HG03521 (cell line): ENCODE data around the gene PCDHB6.
"Not testable (repeated sequence)": the region's sequence is repeated elsewhere in the genome, so short reads cannot be mapped to it uniquely, and the experiment has no call there.

Experiments
- ATAC-seq: cut with Tn5 transposase; IDR thresholded peaks from one replicate; pipeline ENCODE4 v1.9.1; 2021; ENCODE audit warnings: mild to moderate bottlenecking, moderate library complexity; ENCODE audit not compliant: unreplicated experiment

The PCDHB6 gene

DNA sequence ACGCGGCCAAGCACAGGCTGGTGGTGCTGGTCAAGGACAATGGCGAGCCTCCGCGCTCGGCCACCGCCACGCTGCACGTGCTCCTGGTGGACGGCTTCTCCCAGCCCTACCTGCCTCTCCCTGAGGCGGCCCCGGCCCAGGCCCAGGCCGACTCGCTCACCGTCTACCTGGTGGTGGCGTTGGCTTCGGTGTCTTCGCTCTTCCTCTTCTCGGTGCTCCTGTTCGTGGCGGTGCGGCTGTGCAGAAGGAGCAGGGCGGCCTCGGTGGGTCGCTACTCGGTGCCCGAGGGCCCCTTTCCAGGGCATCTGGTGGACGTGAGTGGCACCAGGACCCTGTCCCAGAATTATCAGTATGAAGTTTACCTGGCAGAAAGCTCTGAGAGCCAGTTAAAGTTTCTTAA, 8.0 kb downstream of the PCDHB6 start:
- ATAC-seq, result not testable (repeated sequence)

DNA sequence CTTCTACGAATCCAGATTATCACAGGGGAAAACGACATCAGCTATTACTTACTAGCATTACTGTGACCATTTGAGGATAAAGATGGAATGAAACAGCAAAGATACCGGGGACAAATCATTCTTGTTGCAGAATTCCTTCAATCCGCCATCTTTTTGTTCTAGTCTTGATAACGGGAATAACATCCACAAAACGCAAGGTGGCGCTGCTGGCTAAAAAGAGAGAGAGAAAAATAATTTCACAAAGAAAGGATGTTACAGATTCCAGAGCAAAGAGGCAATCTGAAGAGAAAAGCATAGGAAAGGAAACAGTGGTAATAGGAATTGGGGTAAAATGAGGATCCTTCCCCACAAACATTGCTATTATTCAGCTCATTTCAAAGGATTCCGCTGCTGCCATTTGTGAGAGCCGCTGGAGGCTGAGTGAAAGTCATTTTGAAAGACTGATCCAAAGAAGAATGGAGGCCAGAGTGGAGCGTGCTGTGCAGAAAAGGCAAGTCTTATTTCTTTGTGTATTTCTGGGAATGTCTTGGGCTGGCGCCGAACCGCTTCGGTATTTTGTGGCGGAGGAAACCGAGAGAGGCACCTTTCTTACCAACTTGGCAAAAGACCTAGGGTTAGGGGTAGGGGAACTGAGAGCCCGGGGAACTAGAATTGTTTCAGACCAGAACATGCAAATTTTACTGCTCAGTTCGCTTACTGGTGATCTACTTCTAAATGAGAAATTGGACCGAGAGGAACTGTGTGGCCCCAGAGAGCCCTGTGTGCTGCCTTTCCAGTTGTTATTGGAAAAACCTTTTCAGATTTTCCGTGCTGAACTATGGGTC, 22.7 kb downstream of the PCDHB6 start, which contains the start of gene PCDHB7:
Gene PCDHB7, plus strand, starts transcription at position 264 of the 824 bp plus-strand sequence. Its CDS starts 192 bp downstream, at position 456.
- no peak for ATAC-seq

DNA sequence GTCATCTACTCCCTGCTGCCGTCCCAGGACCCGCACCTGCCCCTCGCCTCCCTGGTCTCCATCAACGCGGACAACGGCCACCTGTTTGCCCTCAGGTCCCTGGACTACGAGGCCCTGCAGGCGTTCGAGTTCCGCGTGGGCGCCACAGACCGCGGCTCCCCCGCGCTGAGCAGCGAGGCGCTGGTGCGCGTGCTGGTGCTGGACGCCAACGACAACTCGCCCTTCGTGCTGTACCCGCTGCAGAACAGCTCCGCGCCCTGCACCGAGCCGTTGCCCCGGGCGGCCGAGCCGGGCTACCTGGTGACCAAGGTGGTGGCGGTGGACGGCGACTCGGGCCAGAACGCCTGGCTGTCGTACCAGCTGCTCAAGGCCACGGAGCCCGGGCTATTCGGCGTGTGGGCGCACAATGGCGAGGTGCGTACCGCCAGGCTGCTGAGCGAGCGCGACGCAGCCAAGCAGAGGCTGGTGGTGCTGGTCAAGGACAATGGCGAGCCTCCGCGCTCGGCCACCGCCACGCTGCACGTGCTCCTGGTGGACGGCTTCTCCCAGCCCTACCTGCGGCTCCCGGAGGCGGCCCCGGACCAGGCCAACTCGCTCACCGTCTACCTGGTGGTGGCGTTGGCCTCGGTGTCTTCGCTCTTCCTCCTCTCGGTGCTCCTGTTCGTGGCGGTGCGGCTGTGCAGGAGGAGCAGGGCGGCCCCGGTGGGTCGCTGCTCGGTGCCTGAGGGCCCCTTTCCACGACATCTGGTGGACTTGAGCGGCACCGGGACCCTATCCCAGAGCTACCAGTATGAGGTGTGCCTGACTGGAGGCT, 24.6 kb downstream of the PCDHB6 start:
- ATAC-seq, result not testable (repeated sequence)

DNA sequence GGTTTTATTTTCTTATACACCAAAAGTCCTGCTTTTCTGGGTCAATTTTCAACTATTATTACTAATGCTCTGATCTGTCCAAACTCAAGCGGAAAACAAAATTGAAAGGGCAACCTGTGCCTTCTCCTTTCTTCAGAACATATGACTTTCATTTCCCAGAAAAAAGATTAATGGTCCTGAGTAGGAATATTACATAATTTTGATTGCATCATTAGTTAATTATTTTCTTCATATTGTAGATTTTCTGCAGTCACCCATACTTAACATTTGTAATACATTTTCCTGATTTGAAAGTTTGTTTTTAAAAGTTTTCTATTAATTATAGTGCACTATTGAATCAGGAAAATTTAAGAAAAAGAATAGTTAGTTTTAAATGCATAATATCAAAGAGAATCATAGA, 26.1 kb downstream of the PCDHB6 start:
- ATAC-seq, result no peak

DNA sequence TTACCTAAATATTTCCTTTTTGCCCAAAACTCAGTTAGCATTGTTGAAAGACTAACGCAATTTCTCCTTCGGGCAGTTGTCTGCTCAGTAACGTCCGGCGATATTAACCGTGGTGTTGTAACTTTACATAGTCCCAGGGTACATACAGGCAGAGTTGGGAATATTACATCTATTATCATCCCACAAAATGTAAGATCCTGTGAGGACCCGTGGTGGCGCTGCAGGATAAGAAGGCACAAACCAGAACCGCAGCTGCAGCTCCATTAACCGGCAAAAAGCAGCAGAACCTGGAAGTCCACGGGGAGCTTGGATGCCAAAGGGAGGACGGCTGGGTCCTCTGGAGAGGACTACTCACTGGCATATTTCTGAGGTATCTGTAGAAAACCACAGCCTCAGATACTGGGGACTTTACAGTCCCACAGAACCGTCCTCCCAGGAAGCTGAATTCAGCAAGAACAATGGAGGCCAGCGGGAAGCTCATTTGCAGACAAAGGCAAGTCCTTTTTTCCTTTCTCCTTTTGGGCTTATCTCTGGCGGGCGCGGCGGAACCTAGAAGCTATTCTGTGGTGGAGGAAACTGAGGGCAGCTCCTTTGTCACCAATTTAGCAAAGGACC, 27.8 kb downstream of the PCDHB6 start, which contains the start of gene PCDHB8:
Gene PCDHB8, plus strand, starts transcription at position 214 of the 615 bp plus-strand sequence. Its CDS starts 245 bp downstream, at position 459.
- ATAC-seq, result not testable (repeated sequence)

DNA sequence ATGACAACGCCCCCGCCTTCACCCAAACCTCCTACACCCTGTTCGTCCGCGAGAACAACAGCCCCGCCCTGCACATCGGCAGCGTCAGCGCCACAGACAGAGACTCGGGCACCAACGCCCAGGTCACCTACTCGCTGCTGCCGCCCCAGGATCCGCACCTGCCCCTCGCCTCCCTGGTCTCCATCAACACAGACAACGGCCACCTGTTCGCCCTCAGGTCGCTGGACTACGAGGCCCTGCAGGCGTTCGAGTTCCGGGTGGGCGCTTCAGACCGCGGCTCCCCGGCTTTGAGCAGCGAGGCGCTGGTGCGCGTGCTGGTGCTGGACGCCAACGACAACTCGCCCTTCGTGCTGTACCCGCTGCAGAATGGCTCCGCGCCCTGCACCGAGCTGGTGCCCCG, 29.5 kb downstream of the PCDHB6 start:
- not testable (repeated sequence) for ATAC-seq

- ATAC-seq, result not testable (repeated sequence)
Observed at GRCh38 chr5:141179876-141180275, 30.0 kb downstream of the PCDHB6 start.

DNA sequence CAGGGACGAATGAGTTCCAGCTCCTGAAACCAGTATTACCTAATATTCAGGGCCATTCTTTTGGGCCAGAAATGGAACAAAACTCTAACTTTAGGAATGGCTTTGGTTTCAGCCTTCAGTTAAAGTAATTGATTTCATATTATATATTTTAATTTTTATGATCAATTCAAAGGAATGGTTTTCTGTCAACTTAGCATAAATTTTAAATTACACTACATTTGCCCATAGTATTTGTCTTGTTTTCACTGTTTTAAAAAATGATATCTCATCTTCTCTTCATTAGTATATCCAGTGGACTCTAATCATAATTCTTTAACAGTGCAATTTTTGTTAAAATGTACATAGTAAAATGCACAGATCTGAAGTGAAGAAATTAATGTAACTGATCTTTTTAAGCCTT, 30.5 kb downstream of the PCDHB6 start:
- ATAC-seq, result no peak

DNA sequence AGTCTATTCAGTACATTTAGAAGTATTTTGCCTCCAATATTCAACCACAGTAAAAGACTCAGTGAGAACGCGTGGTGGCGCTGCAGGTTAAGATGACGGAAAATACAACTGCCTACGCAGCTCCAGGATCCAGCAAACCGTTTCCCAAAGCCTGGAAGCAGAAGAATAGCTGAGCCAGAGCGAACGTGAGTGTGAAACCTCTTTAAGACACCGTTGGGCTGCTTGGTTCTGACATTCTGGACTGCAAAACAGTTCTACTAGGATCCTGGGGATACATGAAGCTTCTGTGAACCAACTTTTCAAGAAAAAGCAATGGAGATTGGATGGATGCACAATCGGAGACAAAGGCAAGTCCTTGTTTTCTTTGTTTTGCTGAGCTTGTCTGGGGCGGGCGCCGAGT, 32.4 kb downstream of the PCDHB6 start, which contains the start of gene PCDHB16:
Gene PCDHB16, plus strand, starts transcription at position 140 of the 400 bp plus-strand sequence. Its CDS starts 173 bp downstream, at position 313.
- no peak for ATAC-seq

DNA sequence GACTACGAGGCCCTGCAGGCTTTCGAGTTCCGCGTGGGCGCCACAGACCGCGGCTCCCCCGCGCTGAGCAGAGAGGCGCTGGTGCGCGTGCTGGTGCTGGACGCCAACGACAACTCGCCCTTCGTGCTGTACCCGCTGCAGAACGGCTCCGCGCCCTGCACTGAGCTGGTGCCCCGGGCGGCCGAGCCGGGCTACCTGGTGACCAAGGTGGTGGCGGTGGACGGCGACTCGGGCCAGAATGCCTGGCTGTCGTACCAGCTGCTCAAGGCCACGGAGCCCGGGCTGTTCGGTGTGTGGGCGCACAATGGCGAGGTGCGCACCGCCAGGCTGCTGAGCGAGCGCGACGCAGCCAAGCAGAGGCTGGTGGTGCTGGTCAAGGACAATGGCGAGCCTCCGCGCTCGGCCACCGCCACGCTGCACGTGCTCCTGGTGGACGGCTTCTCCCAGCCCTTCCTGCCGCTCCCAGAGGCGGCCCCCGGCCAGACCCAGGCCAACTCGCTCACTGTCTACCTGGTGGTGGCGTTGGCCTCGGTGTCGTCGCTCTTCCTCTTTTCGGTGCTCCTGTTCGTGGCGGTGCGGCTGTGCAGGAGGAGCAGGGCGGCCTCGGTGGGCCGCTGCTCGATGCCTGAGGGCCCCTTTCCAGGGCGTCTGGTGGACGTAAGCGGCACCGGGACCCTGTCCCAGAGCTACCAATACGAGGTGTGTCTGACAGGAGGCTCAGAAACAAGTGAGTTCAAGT, 34.4 kb downstream of the PCDHB6 start:
- ATAC-seq, result not testable (repeated sequence)

DNA sequence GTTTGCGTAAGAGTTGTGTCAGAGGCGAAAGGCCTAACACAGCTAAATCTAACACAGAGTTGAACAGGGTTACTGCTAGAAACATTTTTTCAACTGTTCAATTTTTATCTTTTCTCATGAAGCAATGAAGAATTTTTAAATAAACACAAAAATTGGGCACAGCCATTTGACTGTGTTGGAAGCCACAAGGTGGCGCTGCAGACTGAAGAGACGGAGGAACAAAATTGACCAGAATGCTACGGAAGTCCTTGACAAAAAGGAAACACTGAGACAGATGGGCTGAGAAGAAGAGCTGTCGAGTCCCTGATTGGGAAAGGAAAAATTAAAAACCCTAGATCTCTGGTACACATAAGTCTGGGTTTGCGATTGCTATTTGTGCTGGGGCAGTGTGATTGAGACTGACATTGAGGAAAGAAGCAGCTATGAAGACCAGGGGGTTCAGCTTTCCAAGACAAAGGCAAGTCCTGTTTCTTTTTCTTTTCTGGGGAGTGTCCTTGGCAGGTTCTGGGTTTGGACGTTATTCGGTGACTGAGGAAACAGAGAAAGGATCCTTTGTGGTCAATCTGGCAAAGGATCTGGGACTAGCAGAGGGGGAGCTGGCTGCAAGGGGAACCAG, 37.1 kb downstream of the PCDHB6 start, which contains the start of gene PCDHB9:
Gene PCDHB9, plus strand, starts transcription at position 265 of the 616 bp plus-strand sequence. Its CDS starts 158 bp downstream, at position 423.
- ATAC-seq, result no peak

DNA sequence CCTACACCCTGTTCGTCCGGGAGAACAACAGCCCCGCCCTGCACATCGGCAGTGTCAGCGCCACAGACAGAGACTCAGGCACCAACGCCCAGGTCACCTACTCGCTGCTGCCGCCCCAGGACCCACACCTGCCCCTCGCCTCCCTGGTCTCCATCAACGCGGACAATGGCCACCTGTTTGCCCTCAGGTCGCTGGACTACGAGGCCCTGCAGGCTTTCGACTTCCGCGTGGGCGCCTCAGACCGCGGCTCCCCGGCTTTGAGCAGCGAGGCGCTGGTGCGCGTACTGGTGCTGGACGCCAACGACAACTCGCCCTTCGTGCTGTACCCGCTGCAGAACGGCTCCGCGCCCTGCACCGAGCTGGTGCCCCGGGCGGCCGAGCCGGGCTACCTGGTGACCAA, 38.8 kb downstream of the PCDHB6 start:
- not testable (repeated sequence) for ATAC-seq

- not testable (repeated sequence) for ATAC-seq
Observed at GRCh38 chr5:141189131-141189530, 39.3 kb downstream of the PCDHB6 start.

DNA sequence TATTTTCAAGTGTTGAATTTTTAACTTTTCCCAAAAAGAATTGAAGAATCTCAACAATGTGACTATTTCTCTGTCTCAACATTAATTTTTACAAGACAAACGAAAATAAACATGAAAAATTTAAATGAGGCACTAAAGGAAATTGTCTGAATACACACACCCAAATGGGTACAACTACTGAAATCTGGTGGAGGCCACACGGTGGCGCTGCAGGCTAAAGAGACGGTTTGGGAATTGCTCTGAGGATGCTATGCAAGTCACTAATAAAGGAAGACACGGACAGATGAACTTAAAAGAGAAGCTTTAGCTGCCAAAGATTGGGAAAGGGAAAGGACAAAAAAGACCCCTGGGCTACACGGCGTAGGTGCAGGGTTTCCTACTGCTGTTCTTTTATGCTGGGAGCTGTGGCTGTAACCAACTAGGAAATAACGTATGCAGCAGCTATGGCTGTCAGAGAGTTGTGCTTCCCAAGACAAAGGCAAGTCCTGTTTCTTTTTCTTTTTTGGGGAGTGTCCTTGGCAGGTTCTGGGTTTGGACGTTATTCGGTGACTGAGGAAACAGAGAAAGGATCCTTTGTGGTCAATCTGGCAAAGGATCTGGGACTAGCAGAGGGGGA, 42.4 kb downstream of the PCDHB6 start, which contains the start of gene PCDHB10:
Gene PCDHB10, plus strand, starts transcription at position 244 of the 616 bp plus-strand sequence. Its CDS starts 200 bp downstream, at position 444.
- ATAC-seq, result no peak

DNA sequence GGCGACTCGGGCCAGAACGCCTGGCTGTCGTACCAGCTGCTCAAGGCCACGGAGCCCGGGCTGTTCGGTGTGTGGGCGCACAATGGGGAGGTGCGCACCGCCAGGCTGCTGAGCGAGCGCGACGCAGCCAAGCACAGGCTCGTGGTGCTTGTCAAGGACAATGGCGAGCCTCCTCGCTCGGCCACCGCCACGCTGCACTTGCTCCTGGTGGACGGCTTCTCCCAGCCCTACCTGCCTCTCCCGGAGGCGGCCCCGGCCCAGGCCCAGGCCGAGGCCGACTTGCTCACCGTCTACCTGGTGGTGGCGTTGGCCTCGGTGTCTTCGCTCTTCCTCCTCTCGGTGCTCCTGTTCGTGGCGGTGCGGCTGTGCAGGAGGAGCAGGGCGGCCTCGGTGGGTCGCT, 44.5 kb downstream of the PCDHB6 start:
- ATAC-seq, result not testable (repeated sequence)

DNA sequence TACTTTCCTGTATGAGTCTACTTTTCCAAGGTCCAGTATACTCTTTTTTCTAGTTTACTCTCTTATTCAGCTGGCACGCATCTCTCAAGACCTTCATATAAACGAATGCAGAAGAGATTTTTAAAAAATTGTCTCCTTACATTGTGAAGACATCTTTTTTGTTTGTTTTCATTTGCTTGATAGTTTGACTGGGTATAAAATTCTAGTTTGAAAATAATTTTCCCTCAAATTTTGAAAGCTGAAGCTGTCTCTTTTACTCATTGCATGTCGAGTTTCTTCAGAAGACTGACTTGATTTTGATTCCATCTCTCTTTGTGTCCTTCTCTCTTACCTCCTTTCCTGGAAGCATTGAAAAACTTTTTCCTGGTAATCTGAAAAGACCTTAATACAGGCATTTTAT, 46.5 kb downstream of the PCDHB6 start:
- ATAC-seq, result no peak

GRCh38 chr5:141199359-141200235, 49.7 kb downstream of the PCDHB6 start, which contains the start of gene PCDHB11:
PCDHB11 (plus strand) TSS chr5:141199627; CDS start chr5:141199775, 148 bp downstream.
- no peak for ATAC-seq

- not testable (repeated sequence) for ATAC-seq
Observed at GRCh38 chr5:141201126-141201525, 51.3 kb downstream of the PCDHB6 start.
